GM12892 (cell line): ENCODE results near the gene ITGB1BP2.

Experiments
- POLR2A ChIP-seq: IDR thresholded peaks from 2 replicates; pipeline ENCODE4 v1.6.1; 2011; ENCODE audit warnings: low read depth, low read length, control low read depth
- POLR2AphosphoS5 ChIP-seq: IDR thresholded peaks from 2 replicates; pipeline ENCODE4 v1.6.1; 2011; ENCODE audit warnings: low read depth, low read length, control low read depth
- TAF1 ChIP-seq: IDR thresholded peaks from 2 replicates; pipeline ENCODE4 v1.6.1; 2011; ENCODE audit warnings: low read depth, mild to moderate bottlenecking, control low read depth, low read length, borderline replicate concordance

DNA sequence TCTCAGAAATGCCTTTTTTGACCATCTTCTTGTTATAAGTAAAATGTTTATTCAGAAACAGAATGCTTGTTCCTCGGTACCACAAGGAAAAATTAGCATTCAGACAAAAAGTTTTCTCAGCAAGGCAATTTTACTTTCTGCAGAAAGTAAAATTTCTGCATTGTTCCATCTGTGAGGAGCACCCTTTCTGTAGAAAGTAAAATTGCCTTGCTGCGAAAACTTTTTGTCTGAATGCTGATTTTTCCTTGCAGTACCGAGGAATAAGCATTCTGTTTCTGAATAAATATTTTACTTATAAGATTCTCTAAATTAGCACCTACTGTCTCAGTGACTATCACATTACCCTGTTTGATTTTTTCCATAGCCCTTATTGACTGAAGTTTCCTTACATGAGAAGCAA is 24.8 kb downstream of the ITGB1BP2 start:
- TF ChIP-seq POLR2A: no peak
- TF ChIP-seq POLR2AphosphoS5: no peak
- TF ChIP-seq TAF1: no peak
